SK-N-SH (cell line): ENCODE measurements around the gene HCCS. TPM values are rescaled to one million over a fixed set of nuclear protein-coding genes. Genes with fewer than 3 reads are reported as not detected.

ENCODE experiments used
- CTCF ChIA-PET: fragments of 300-600, 350-600 bp; formaldehyde crosslinking; extraction: SDS; loops from one replicate; lab custom pipeline; 2021; lab: Yijun Ruan, JAX
- POLR2A ChIA-PET: fragments of 350-600 bp; sonication (Branson Sonifier 250); formaldehyde crosslinking; extraction: SDS; loops from one replicate; lab custom pipeline; 2020; ENCODE audit warnings: antibody characterized with exemption, inconsistent platforms; lab: Yijun Ruan, JAX
- DNase-seq: peaks from one replicate; pipeline ENCODE4 v3.0.0; 2012
- H2AFZ ChIP-seq: fragments of 200-600 bp; sonication (generic); 2 replicates; pipeline ENCODE4 v1.8.1; 2016; ENCODE audit warnings: antibody characterized with exemption, mild to moderate bottlenecking, low read depth
- H3F3A ChIP-seq: fragments of 200-600 bp; sonication (generic); replicated peaks from 2 replicates; pipeline ENCODE3; 2016; ENCODE audit warnings: antibody characterized with exemption, mild to moderate bottlenecking; ENCODE audit not compliant: insufficient read depth
- H3K27ac ChIP-seq, 2 experiments: fragments of 200-500 bp in 1 of 2; fragments of 200-600 bp in 1 of 2; sonication (Bioruptor generic) in 1 of 2; sonication (generic), shearing (Covaris generic) in 1 of 2; 2 replicates each; pipeline versions ENCODE4 v1.5.1 to v1.6.1; 2014 to 2016; ENCODE audit warnings: low read depth in 2 of 2, inconsistent platforms in 1 of 2, low read length in 1 of 2, mild to moderate bottlenecking in 1 of 2, mixed read lengths in 1 of 2
- H3K27me3 ChIP-seq: fragments of 200-600 bp; sonication (generic), shearing (Covaris generic); 2 replicates; pipeline ENCODE4 v1.6.1; 2016; ENCODE audit warnings: mixed run types; ENCODE audit not compliant: insufficient read depth
- H3K36me3 ChIP-seq, 2 experiments: fragments of 200-500 bp in 1 of 2; fragments of 200-600 bp in 1 of 2; sonication (Bioruptor generic) in 1 of 2; sonication (generic) in 1 of 2; replicated peaks in 1 of 2; 2 replicates each; pipeline versions ENCODE3 to v1.5.1; 2014 to 2016; ENCODE audit warnings: low read length in 1 of 2, mild to moderate bottlenecking in 1 of 2; ENCODE audit not compliant: insufficient read depth in 2 of 2, control insufficient read depth in 1 of 2
- H3K4me1 ChIP-seq, 2 experiments: fragments of 200-500 bp in 1 of 2; fragments of 200-600 bp in 1 of 2; sonication (Bioruptor generic) in 1 of 2; sonication (generic), shearing (Covaris generic) in 1 of 2; 2 replicates each; pipeline versions ENCODE4 v1.5.1 to v1.6.1; 2014 to 2016; ENCODE audit warnings: low read depth in 1 of 2, low read length in 1 of 2, mixed run types in 1 of 2; ENCODE audit not compliant: insufficient read depth in 2 of 2, control insufficient read depth in 1 of 2
- H3K4me2 ChIP-seq: fragments of 200-600 bp; sonication (generic), shearing (Covaris generic); 2 replicates; pipeline ENCODE4 v1.6.1; 2017; ENCODE audit warnings: mixed run types
- H3K4me3 ChIP-seq, 2 experiments: fragments of 200-500 bp in 1 of 2; fragments of 200-600 bp in 1 of 2; sonication (Bioruptor generic) in 1 of 2; sonication (generic), shearing (Covaris generic) in 1 of 2; 2 replicates each; pipeline versions ENCODE4 v1.5.1 to v1.8.1; 2014 to 2016; ENCODE audit warnings: low read depth in 2 of 2, inconsistent platforms in 1 of 2, low read length in 1 of 2, mild to moderate bottlenecking in 1 of 2, mixed read lengths in 1 of 2, moderate library complexity in 1 of 2
- H3K79me2 ChIP-seq: fragments of 200-600 bp; sonication (generic); 2 replicates; pipeline ENCODE4 v1.8.1; 2017; ENCODE audit warnings: mild to moderate bottlenecking; ENCODE audit not compliant: insufficient read depth
- H3K9ac ChIP-seq: fragments of 200-600 bp; sonication (generic); 2 replicates; pipeline ENCODE4 v1.6.1; 2017; ENCODE audit warnings: mixed run types
- H3K9me2 ChIP-seq: fragments of 200-600 bp; sonication (generic); 2 replicates; pipeline ENCODE4 v1.6.1; 2017; ENCODE audit warnings: mixed run types
- H3K9me3 ChIP-seq: fragments of 200-600 bp; sonication (generic); 2 replicates; pipeline ENCODE4 v1.6.1; 2017; ENCODE audit warnings: mixed run types, mild to moderate bottlenecking, moderate library complexity
- H4K20me1 ChIP-seq: fragments of 200-600 bp; sonication (generic); 2 replicates; pipeline ENCODE4 v1.6.1; 2017; ENCODE audit warnings: mild to moderate bottlenecking, mixed run types; ENCODE audit not compliant: insufficient read depth
- CTCF ChIP-seq: fragments of 200-600 bp; sonication (generic); IDR thresholded peaks from 2 replicates; pipeline ENCODE4 v1.6.1; 2017; ENCODE audit warnings: antibody characterized with exemption, mild to moderate bottlenecking, moderate library complexity
- ELF1 ChIP-seq: IDR thresholded peaks from 2 replicates; pipeline ENCODE4 v1.4.0; 2012
- FOSL2 ChIP-seq: IDR thresholded peaks from 2 replicates; pipeline ENCODE4 v1.4.0; 2012; ENCODE audit warnings: low read depth, mild to moderate bottlenecking, moderate library complexity, borderline replicate concordance
- MEF2A ChIP-seq: IDR thresholded peaks from 2 replicates; pipeline ENCODE4 v1.4.0; 2012; ENCODE audit warnings: low read depth, borderline replicate concordance
- MXI1 ChIP-seq: IDR thresholded peaks from 2 replicates; pipeline ENCODE4 v1.6.1; 2012; ENCODE audit warnings: mild to moderate bottlenecking, low read depth, low read length, improper control_type of control experiment
- NRF1 ChIP-seq: IDR thresholded peaks from 2 replicates; pipeline ENCODE4 v1.6.1; 2012; ENCODE audit warnings: low read depth, mild to moderate bottlenecking, low read length
- POLR2AphosphoS5 ChIP-seq: IDR thresholded peaks from 2 replicates; pipeline ENCODE4 v1.6.1; 2012; ENCODE audit warnings: low read depth, low read length
- REST ChIP-seq: IDR thresholded peaks from 2 replicates; pipeline ENCODE4 v1.6.1; 2012; ENCODE audit warnings: mild to moderate bottlenecking, low read depth, low read length, moderate library complexity
- RFX5 ChIP-seq: IDR thresholded peaks from 2 replicates; pipeline ENCODE4 v1.6.1; 2012; ENCODE audit warnings: mild to moderate bottlenecking, improper control_type of control experiment, low read length
- RXRA ChIP-seq: IDR thresholded peaks from 2 replicates; pipeline ENCODE4 v1.4.0; 2012; ENCODE audit warnings: low read depth, mild to moderate bottlenecking, borderline replicate concordance
- SIN3A ChIP-seq: IDR thresholded peaks from 2 replicates; pipeline ENCODE4 v1.6.1; 2012; ENCODE audit warnings: low read depth, mild to moderate bottlenecking, low read length, moderate library complexity, borderline replicate concordance
- SMC3 ChIP-seq: IDR thresholded peaks from 2 replicates; pipeline ENCODE4 v1.6.1; 2012; ENCODE audit warnings: low read depth, low read length, improper control_type of control experiment
- TAF1 ChIP-seq: IDR thresholded peaks from 2 replicates; pipeline ENCODE4 v1.6.1; 2012; ENCODE audit warnings: low read depth, mild to moderate bottlenecking, low read length, moderate library complexity, borderline replicate concordance
- TCF12 ChIP-seq: IDR thresholded peaks from 2 replicates; pipeline ENCODE4 v1.4.0; 2012
- TEAD4 ChIP-seq: IDR thresholded peaks from 2 replicates; pipeline ENCODE4 v1.4.0; 2012; ENCODE audit warnings: mild to moderate bottlenecking, borderline replicate concordance; ENCODE audit not compliant: insufficient read depth
- USF1 ChIP-seq: IDR thresholded peaks from 2 replicates; pipeline ENCODE4 v1.4.0; 2012; ENCODE audit warnings: low read depth, borderline replicate concordance
- WGBS: methylation state at CpG from one replicate; pipeline ENCODE4 v1.1.6; 2017; ENCODE audit warnings: low lambda C conversion rate; 5-methylcytosine and 5-hydroxymethylcytosine counted together
- polyA plus RNA-seq, 3 experiments: library from polyadenylated mRNA; depleted of rRNA; stranded (reverse); fragments of >200 nt; gene quantifications; 2 replicates each; pipeline ENCODE4 v1.2.3, GENCODE V29; 2012

HCCS gene
- polyA plus RNA-seq, 1 of the 3 experiments (the other 2 are of a cell fraction): 33.7 TPM

GRCh38 chrX:11159149-11159548 lies 48.0 kb downstream of the HCCS start:
- no peaks in the 10 kb centered on the region for H3K27me3 ChIP-seq
- no peaks in the 10 kb centered on the region for H3F3A ChIP-seq
- no peak overlapping the region for H3K4me2 ChIP-seq
- no peak for DNase-seq
- H3K4me3 ChIP-seq: no peak overlapping the region
- TF ChIP-seq NRF1: no peak
- no peak for TF ChIP-seq FOSL2
- no peak for TF ChIP-seq RXRA
- TF ChIP-seq SMC3: no peak
- TF ChIP-seq REST: no peak
- no peak for TF ChIP-seq RFX5
- TF ChIP-seq CTCF: no peak
- TF ChIP-seq POLR2AphosphoS5: no peak
- no peak for TF ChIP-seq SIN3A
- no peak for TF ChIP-seq TEAD4
- TF ChIP-seq MEF2A: no peak
- no peak for TF ChIP-seq TAF1
- TF ChIP-seq TCF12: no peak
- TF ChIP-seq MXI1: no peak
- TF ChIP-seq USF1: no peak
- no peak for TF ChIP-seq ELF1
- H3K36me3 ChIP-seq: no peaks in the 10 kb centered on the region
- ChIA-PET POLR2A (no interaction called here), CTCF (no interaction called here)
- H3K9me2 ChIP-seq: no peaks in the 10 kb centered on the region
- WGBS: 52% methylated on average over 1 of the region's 1 CpG
- H3K79me2 ChIP-seq: no peaks in the 10 kb centered on the region
- no peaks in the 10 kb centered on the region for H3K9me3 ChIP-seq
- H2AFZ ChIP-seq: no peak overlapping the region
- no peak overlapping the region for H3K27ac ChIP-seq
- no peak overlapping the region for H3K9ac ChIP-seq
- no peaks in the 10 kb centered on the region for H3K4me1 ChIP-seq
- H4K20me1 ChIP-seq: no peaks in the 10 kb centered on the region
